Stimulated activated CD8-positive, alpha-beta memory T cell treated with anti-CD3 and anti-CD28 coated beads, Interleukin-15, amount 100 ng/mL, for 24 hours (primary cell): ENCODE data around the gene KIAA0930.
"Not testable (repeated sequence)": the region's sequence is repeated elsewhere in the genome, so short reads cannot be mapped to it uniquely, and the experiment has no call there.

Experiments
- DNase-seq: peaks from one replicate; pipeline ENCODE4 v3.0.0-alpha.2; 2020; ENCODE audit warnings: low read depth

The KIAA0930 gene

DNA sequence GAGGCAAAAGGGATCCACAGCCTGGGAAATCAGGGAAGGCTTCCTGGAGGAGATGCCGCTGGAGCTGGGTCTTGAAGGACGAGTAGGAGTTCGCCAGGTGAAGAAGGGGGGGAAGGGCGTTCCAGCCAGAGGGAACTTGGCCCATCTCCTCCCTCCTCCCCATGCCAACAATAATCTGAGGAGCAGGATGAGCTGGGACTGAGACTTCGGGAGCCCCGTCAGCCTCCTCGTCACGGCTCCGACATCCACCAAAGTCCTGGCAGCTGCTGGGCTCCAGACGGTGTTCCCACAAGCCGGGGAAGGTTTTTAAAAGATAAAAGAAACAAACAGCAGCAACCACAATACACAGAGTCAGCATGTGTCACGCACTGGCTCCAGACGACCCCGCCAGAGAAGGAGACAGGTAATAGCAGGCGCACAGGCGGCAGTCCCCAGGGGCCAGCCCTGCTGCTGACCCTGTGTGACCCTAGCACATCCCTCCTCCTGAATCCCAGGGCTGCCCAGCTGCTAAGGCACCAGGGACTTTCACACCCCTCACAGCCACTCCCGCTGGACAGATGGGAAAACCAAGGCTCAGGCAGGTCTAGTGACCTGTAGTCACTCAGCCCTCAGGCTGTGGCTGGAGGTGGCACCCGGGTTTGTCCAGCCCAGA, 39.7 kb downstream of the KIAA0930 start:
- no peak for DNase-seq

DNA sequence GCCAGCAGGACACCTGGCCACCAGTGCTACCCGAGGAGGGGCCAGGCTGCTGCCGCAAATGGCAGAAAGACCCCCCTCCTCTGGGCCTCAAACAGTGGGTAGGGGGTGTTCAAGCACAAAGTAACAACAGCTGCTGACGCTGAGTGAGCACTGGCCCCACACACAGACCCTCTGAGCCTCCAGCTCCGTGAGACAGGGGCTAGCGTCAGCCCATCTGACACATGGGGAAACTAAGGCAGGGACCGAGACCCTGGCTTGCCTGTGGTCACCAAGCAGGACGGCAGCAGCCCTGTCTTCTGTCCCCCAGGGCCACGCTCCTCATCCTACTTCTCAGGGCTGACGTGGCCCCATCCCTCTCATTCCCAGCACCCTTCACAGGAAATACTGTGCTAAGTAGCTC, 40.5 kb downstream of the KIAA0930 start:
- DNase-seq: no peak

DNA sequence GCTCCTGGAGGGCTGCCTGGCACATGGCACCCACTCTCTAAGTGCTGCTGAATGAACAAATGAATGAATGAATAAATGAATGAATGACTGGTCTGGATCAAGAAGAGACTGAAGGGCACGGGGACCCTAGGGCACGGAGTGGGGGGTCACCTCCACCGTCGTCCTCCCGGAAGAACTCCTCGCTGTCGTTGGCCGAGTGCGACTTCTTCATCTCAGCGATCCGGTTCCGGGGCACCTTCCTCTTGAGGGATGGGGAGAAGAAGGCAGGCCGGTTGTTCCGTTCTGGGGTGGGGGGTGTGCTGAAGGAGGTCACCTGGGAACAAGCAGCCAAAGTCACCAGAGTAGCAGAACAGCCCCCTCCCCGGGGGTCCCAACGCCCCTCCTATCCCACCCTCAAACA, 41.0 kb downstream of the KIAA0930 start:
- DNase-seq: no peak

GRCh38 chr22:45198463-45198795, 42.3 kb downstream of the KIAA0930 start:
- no peak for DNase-seq

DNA sequence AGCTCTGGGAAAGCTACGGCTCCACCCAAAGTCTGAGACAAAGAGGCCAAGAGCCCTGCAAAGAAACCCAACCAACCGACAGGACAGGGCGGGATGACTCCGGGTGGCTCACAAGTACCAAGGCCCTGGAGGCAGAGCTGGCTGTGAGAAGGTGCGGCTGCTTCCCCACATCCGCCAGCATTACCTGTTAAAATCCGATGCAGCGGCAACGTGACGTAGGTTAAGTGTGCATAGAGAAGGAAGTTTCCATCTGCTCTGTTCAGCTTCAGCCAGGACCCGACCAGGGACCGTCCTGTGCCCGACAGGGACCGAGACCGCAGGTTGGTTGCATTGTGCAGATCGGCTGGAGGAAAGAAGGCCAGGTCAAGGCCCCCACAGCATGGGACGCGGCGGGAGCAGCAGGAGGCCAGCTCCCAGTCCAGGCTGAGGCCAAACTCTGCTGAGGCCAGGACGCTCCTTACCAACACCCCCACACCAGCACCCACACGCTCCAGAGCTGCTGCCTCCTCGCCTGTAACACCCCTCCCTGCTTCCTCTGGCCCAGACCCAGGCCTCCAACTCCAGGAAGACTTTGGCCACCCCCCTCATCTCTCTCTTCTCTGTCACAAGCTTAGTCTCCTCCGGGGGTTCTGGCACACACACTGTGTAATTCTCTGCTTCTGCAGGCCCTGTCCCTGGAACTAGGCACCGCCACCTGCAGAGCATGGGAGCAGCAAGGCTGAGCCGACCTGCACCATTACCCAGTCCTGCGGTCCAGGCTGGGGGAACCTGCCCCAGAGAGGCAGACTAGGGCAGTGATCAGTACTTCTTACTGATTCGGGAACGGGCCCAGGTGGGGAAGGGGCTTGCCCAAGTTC, 42.9 kb downstream of the KIAA0930 start:
- DNase-seq: no peak

DNA sequence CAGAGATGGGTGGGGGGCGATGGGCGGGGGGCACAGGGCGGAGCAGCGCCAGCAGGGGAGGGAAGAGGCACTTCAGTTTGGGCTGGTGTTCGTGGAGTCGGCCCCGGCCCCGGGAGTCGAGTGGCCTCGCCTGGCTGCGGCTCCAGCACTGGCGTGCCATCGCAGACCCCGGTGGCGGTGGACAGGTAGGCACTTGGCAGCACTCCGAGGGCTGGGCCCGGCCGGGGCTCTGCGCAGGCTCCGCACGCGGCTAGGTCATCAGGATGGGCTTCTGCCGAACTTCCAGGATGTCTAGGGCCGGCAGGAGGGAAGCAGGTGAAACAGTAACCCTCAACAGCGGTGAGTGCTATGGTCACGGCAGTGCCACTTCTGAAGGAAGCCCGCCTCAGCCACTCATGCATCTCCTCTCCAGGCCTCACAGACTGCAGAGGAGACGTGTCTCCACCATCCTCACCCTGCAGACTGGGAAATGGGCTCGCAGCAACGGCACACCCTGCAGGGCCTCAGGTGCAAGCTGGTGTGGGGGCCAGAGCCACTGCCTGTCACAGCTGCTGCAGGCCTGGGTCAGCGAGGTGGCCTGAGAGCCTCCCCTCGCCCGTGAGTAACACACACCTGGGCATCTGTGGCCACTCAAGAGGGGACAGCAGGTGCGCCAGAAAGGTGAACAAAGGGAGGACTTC, 43.6 kb downstream of the KIAA0930 start:
- DNase-seq: no peak

- DNase-seq: no peak
Observed at GRCh38 chr22:45196308-45196707, 44.4 kb downstream of the KIAA0930 start.

DNA sequence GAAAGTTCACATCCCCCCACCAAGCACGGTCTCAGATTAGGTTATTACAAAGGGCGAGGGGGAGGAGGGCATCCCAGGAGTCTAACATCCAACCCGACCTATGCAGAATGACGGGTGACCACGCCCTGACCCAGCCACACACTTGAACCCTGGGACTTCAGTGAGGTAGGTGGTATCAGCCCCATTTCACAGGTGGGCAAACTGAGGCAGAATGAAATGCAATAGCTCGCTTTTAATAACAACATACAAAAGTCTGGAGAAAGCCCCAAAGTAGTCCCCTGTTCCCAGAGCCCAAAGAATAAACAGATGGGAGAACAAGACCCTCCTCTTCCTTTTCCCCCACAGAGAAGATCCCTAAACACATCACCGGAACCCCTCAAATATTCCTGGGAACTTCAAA, 45.1 kb downstream of the KIAA0930 start:
- DNase-seq: no peak

DNA sequence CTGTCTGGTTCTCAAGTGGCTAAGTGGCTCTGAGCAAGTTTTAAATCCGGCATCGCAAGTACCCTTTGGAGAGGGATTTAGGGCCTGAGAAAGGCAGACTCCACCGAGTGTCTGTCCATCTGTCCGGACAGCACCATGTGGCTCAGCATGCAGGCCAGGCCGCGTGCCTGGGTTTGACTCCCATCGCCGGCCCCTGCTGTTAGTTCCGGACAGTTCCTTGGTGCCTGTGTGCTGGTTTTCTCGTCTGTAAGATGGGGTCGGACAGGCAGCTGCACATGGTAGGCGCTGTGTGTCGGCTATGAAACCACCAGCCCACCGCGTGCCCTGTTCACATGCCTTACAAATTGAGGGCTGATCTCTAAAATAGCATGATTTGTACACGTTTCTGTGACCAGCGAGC, 46.0 kb downstream of the KIAA0930 start:
- DNase-seq: no peak

GRCh38 chr22:45192701-45193187, 48.0 kb downstream of the KIAA0930 start:
- DNase-seq: no peak

- not testable (repeated sequence) for DNase-seq
Observed at GRCh38 chr22:45191746-45192145, 48.9 kb downstream of the KIAA0930 start.

- DNase-seq: no peak
Observed at GRCh38 chr22:45190202-45190872, 50.4 kb downstream of the KIAA0930 start.

DNA sequence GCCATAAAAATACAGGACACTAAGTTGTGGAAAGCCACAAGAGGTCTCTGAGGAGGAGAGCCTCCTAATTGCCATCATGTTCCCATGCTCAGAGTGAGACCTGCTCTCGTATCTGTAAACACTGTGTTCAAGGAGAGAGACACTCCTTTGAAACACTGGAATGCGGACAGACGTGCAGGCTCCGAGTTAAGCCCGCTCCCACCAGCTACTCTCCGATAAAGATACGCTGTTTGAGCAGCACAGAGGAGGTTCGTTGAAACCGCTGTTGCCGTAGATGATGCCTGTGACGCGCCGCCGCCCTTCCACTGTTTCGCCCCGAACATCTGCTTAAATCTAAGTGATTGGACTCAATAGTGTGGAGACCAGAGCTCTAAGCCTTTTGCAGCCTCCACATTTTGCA, 51.9 kb downstream of the KIAA0930 start:
- no peak for DNase-seq

DNA sequence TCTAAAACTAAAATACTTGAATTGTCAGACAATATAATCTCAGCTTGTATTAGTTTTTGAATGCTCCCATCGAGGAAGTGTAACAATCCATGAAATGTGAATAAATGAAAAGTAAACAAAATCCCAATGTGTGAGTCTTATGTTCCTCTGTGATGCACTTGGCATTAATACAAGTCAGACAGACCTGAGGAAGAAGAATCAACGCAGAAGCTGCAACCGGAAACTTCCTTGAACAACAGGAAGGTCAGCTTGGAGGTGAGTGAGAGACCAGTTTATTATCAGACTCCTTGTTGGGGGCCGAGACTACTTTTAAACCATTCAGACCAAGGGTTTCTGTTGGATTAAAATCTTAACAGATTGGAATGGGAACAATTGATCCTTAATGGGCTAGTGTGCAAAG, 52.8 kb downstream of the KIAA0930 start:
- DNase-seq: no peak

DNA sequence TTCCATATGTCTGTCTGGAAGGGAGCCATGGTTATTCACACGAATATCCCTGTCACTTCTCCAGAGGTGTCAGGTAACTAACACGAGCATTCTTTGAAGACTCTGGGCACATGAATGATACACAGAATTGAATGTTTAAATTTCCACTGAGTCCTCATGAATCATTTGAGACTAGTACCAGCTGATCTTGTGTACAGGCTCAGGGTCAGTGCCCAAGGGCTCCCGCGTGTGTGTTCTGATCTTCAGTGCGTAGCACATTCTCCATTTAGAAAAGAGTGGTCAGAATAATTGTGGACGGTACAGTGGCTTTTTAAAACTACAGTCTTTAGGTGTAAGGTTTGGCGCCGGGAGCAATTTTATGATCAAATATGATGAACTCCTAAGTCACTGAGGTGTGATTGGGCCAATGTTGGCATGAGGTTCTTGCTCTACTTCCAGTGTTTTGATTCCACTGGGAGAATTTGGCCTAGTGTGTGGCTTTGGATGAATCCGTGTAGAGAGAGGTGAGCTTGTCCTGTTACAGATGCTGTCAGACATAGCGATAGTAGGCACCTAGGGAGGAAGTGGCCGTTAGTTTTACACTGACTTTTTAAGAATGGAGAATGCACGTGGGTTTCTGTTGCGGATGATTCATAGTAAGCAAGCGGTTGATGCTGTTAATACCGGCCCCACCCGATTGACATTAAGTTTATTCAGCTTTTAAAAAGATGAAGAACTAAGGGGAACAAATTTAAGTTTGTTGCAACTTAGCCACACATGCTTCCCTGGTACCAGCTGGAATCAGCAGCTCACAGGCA, 54.8 kb downstream of the KIAA0930 start:
- DNase-seq: no peak

- no peak for DNase-seq
Observed at GRCh38 chr22:45183974-45184373, 56.7 kb downstream of the KIAA0930 start.

DNA sequence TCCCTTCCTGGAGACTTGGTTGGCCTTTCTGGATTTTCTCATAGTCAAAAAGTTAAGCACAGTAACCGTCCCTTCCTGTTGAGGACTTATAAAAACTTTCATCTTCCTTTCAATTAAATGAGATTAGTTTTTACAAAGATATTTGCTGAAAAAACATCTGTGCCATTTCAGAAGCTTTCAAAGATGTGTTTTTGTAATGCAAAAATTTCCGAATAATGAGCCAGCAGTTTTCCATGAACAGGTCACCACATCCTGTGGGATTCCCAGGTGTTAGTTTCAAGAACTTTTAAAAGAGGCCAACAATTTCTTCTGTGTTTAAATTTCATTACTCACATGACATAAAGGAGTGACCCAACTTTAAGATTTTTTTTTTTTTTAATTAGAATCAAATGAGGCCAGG, 58.9 kb downstream of the KIAA0930 start:
- no peak for DNase-seq

DNA sequence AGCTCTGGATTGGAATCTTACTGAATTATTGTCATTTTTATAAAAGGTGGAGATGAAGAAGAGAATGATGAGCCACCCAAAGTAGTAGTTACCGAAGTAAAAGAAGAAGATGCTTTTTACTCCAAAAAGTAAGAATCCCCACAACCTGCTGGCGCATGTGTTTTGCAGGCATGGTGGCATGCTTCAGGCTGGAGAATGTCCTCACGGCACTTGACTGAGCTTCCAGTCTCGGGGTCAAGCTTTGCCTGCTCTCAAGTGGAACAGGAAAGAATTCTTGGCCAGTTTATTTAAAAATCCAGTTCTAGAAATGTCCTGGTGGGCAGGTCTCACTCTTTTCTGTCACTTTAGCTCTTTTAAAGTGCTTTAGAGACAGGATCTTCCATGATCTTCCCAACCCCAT, 59.5 kb downstream of the KIAA0930 start:
- DNase-seq: no peak

GRCh38 chr22:45180146-45180679, 60.5 kb downstream of the KIAA0930 start:
- no peak for DNase-seq

GRCh38 chr22:45179276-45180049, 61.2 kb downstream of the KIAA0930 start:
- DNase-seq: no peak
